ENCODE data around the gene PIN1. TPM values are rescaled to one million over a fixed set of nuclear protein-coding genes. Genes with fewer than 3 reads are reported as not detected.
"Not testable (repeated sequence)": the region's sequence is repeated elsewhere in the genome, so short reads cannot be mapped to it uniquely, and the experiment has no call there.

PIN1 gene
- total RNA-seq, 1 donor from 2014 or later, result 98.4 TPM

DNA sequence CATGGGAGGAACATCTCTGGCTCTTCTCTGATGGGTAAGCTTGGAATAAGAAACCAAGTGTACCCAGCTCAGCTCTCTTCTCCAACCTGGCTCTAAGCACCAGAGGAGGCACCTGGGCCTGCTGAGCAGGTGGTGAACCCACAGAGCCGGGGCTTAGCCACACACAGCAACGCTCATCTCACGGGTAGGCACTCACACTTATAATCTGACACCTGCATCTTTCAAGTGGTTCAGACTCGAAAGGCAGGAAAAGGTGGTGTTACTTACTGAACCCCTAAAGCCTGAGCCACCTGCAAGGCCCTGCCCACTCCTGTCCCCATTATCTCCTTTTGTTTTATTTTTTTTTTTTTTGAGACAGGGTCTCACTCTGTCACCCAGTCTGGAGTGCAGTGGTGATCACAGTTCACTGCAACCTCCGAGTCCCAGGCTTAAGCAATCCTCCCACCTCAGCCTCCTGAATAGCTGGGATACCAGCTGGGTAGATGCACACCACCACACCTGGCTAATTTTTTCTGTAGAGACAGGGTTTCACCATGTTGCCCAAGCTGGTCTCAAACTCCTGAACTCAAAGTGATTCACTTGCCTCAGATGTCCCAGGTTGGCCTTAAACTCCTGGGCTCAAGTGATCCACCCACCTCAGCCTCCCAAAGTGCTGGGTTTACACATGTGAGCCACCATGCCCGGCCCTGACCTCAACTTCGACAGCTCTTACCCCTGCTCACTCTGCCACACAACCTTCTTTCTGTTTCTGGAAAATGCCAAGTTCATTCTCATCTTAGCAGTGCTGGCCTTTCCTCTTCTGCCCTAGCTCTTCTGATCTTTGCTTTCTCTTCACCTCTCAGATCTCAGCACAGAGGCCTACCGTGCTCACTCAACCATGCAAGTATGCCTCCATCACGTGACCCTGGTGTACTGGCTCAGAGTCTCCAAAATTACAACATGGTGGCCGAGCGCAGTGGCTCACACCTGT, 26.0 kb upstream of the PIN1 start:
- H3K9me3 ChIP-seq (replicated peaks), result no peaks in the 10 kb centered on the region
- no peaks in the 10 kb centered on the region for H3K4me1 ChIP-seq
- intact Hi-C loops (cut with micrococcal nuclease), result no loop called here
- H3K36me3 ChIP-seq, result peaks cover 63% of the 10 kb centered on the region
- TF ChIP-seq, protein P1, sequence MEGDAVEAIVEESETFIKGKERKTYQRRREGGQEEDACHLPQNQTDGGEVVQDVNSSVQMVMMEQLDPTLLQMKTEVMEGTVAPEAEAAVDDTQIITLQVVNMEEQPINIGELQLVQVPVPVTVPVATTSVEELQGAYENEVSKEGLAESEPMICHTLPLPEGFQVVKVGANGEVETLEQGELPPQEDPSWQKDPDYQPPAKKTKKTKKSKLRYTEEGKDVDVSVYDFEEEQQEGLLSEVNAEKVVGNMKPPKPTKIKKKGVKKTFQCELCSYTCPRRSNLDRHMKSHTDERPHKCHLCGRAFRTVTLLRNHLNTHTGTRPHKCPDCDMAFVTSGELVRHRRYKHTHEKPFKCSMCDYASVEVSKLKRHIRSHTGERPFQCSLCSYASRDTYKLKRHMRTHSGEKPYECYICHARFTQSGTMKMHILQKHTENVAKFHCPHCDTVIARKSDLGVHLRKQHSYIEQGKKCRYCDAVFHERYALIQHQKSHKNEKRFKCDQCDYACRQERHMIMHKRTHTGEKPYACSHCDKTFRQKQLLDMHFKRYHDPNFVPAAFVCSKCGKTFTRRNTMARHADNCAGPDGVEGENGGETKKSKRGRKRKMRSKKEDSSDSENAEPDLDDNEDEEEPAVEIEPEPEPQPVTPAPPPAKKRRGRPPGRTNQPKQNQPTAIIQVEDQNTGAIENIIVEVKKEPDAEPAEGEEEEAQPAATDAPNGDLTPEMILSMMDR (IDR thresholded peaks at IDR 0.05; ENCODE audit: borderline replicate concordance), result no peak
- H3K27me3 ChIP-seq (ENCODE audit: low read depth), result no peaks in the 10 kb centered on the region
- no peak for DNase-seq
- H3K4me3 ChIP-seq, result no peak overlapping the region
- no peak overlapping the region for H3K27ac ChIP-seq (replicated peaks)

DNA sequence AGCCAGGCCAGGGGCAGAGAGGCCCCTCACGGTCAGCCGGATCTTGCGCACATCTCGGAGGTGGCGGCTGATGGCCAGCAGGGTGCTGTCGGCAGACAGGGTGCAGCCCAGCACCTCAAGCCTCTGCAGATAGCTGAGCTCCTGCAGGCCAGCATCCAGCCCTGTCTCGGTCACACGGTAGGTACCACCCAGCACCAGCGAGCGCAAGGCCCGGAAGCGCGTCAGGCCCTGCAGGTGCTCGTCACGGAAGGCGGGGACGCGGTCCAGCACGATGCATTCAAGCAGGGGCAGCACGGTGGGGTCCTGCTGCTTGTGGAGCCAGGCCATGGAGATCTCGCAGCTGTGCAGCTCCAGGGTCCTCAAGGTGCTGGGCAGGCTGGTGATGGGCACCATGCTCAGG, 24.0 kb upstream of the PIN1 start:
- DNase-seq, result no peak
- H3K27me3 ChIP-seq (ENCODE audit: low read depth), result no peaks in the 10 kb centered on the region
- intact Hi-C loops (cut with micrococcal nuclease), result no loop called here
- H3K27ac ChIP-seq (replicated peaks), result no peak overlapping the region
- TF ChIP-seq, protein P1 (IDR thresholded peaks at IDR 0.05; ENCODE audit: borderline replicate concordance), result no peak
- H3K36me3 ChIP-seq, result peaks cover 75% of the 10 kb centered on the region
- no peak overlapping the region for H3K4me3 ChIP-seq
- no peaks in the 10 kb centered on the region for H3K9me3 ChIP-seq (replicated peaks)
- no peaks in the 10 kb centered on the region for H3K4me1 ChIP-seq

DNA sequence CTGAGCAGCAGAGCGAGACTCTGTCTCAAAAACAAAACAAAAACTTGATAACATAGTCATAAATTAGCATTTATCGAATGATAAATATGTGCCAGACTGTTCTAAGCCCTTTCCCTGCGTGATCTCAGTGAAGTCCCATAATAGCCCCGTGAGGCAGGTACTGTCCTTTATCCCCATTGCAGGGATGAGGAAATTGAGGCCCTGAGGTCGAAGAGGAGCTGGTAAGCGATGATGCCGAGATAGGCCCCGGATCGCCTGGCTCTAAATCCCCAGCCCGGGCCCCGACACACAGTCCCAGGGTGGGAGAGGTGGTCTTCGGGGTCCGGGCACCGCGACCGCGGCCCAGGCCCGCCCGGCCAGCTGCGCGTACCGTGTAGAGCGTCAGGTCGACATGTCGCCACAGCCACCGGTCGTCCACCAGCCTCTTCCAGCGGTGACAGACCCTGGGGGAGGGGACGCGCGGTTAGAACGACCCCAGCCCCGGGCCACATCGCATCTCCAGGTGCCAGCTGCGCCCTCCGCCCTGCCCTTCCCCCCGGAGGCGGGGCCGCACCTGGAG, 16.9 kb upstream of the PIN1 start:
- intact Hi-C loops (cut with micrococcal nuclease), result no loop called here
- Histone ChIP-seq H3K27ac (replicated peaks) (peak overlapping the region; percentile 96), H3K36me3 (peaks cover 25% of the 10 kb centered on the region), H3K9me3 (replicated peaks) (no peaks in the 10 kb centered on the region), H3K4me3 (peak overlapping the region; percentile 98), H3K27me3 (ENCODE audit: low read depth) (no peaks in the 10 kb centered on the region), H3K4me1 (peaks cover 31% of the 10 kb centered on the region)
- DNase-seq, result no peak
- TF ChIP-seq, protein P1 (IDR thresholded peaks at IDR 0.05; ENCODE audit: borderline replicate concordance), result no peak

DNA sequence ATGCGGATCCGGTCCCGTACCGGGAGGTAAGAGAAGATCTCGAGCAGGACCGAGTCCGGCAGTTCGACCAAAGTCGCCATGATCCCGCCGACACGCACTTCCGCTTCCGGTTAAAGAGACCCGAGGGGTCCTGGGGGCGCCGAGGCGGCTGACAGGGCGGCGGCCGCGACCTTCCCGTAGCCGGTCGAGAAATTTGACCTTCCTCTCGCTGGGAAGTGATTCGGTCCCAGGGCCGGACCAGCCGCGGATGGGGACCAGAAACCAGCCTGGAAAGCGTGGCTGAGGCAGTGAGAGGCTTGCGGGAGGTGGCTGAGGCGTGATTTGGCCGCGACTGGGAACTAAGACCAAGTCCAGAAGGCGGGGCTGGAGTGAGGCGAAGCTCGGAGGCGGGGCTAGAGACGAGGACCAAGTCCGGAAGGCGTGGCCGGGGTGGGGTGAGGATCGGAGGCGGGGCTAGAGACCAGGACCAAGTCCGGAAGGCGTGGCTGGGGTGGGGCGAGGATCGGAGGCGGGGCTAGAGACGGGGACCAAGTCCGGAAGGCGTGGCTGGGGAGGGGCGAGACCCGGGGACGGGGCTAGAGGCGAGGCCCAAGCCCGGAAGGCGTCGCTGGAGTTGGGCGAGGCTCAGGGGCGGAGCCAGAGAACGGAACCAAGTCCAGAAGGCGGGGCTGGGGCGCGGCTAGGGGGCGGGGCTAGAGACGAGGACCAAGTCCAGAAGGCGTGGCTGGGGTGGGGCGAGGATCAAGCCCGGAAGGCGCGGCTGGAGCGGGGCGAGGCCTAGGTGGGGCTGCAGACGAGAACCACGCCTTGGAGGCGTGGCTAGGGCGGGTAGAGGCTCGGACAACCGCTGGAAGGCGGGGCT, 16.2 kb upstream of the PIN1 start, which contains the start of gene FBXL12:
FBXL12 (minus strand) TSS at position 346 of the 862 bp plus-strand sequence; CDS start at position 80, 266 bp downstream.
- H3K36me3 ChIP-seq, result peaks cover 18% of the 10 kb centered on the region
- H3K27me3 ChIP-seq (ENCODE audit: low read depth), result no peaks in the 10 kb centered on the region
- peak within 1 kb of the TSS; percentile 98 for H3K4me3 ChIP-seq
- TF ChIP-seq, protein P1 (IDR thresholded peaks at IDR 0.05; ENCODE audit: borderline replicate concordance), result no peak
- intact Hi-C loops (cut with micrococcal nuclease), result no loop called here
- H3K4me1 ChIP-seq, result peaks cover 31% of the 10 kb centered on the region
- H3K9me3 ChIP-seq (replicated peaks), result no peaks in the 10 kb centered on the region
- peak; percentile 100 for DNase-seq
- peak within 1 kb of the TSS; percentile 96 for H3K27ac ChIP-seq (replicated peaks)

DNA sequence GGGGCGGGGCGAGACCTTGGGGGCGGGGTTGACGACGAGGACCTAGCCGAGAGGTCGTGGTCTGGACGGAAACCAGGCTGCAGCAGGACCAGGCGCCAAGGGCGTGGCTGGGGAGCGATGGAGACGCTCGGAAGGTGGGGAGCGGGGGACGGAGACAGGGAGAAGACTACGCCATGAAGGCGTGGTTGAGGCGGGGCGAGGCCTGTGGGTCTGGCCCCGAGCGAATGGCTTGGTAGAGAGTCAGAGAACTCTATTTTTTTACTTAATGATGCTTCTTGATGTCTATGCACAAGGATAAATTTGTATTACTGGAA, 15.6 kb upstream of the PIN1 start:
- H3K9me3 ChIP-seq (replicated peaks), result no peaks in the 10 kb centered on the region
- intact Hi-C loops (cut with micrococcal nuclease), result no loop called here
- no peak for DNase-seq
- H3K27ac ChIP-seq (replicated peaks), result peak overlapping the region; percentile 96
- no peaks in the 10 kb centered on the region for H3K27me3 ChIP-seq (ENCODE audit: low read depth)
- peaks cover 12% of the 10 kb centered on the region for H3K36me3 ChIP-seq
- peaks cover 31% of the 10 kb centered on the region for H3K4me1 ChIP-seq
- peak overlapping the region; percentile 98 for H3K4me3 ChIP-seq
- TF ChIP-seq, protein P1 (IDR thresholded peaks at IDR 0.05; ENCODE audit: borderline replicate concordance), result no peak

DNA sequence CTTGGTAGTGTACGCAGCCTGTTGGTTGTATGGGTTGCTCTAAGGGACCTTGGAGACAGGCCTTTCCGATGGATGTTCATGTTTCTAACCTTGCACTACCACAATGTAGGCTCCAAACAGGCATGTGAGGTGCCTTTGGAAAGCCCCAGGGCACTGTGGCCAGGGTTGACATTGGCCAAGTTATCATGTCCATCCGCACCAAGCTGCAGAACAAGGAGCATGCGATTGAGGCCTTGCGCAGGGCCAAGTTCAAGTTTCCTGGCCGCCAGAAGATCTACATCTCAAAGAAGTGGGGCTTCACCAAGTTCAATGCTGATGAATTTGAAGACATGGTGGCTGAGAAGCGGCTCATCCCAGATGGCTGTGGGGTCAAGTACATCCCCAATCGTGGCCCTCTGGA, 15.1 kb upstream of the PIN1 start:
- H3K27me3 ChIP-seq (ENCODE audit: low read depth); H3K9me3 ChIP-seq (replicated peaks); intact Hi-C loops (cut with micrococcal nuclease); DNase-seq: not testable (repeated sequence)
- H3K27ac ChIP-seq (replicated peaks), result peak overlapping the region; percentile 96
- peaks cover 31% of the 10 kb centered on the region for H3K4me1 ChIP-seq
- peaks cover 11% of the 10 kb centered on the region for H3K36me3 ChIP-seq
- H3K4me3 ChIP-seq, result peak overlapping the region; percentile 98
